Testis (tissue), 2 donors: ENCODE results near the gene TTC39A.

Experiments
- POLR2A ChIP-seq: fragments of 450-650 bp; IDR thresholded peaks from one replicate; pipeline ENCODE4 v1.6.1; 2017; ENCODE audit warnings: antibody characterized with exemption, mild to moderate bottlenecking, moderate library complexity
- TF ChIP-seq, protein P1 (sequence below), 3 experiments: fragments of 450-650 bp in 2 of 3; fragments of 200-600 bp in 1 of 3; sonication (generic) in 1 of 3; IDR thresholded peaks; one replicate each; pipeline ENCODE4 v1.5.1; 2016 to 2019; ENCODE audit warnings: antibody characterized with exemption in 3 of 3, mild to moderate bottlenecking in 2 of 3, moderate library complexity in 1 of 3

DNA sequence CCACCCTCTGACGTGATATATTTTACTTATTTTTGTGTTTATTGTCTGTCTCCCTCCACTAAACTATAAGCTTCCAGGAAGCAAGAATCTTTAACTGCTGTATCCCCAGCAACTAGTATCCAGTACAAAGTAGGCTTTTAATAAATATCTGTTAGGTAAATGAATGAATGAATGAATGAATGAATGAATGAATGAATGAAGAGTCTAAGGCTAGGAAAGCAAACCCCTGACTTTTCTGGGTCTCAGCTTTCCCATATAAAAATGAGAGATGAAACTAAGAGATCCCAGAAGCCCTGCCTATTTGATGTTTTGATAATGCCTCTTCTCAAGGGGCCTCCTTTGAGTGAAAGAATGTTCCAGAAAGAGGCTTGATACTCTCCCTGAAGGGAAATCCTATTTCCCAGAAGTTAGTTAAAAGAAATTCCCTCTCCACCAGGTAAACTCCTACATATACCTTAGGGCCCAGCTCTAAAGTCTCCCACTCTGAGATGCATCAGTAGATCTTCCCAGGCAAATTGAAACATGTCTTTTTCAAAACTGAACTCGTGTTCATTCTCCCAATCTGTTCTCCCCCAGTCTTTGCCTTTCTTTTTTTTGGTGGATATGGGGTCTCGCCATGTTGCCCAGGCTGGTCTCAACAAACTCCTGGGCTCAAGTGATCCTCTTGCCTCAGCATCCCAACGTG is 7.8 kb downstream of the TTC39A start:
- TF ChIP-seq, protein P1, sequence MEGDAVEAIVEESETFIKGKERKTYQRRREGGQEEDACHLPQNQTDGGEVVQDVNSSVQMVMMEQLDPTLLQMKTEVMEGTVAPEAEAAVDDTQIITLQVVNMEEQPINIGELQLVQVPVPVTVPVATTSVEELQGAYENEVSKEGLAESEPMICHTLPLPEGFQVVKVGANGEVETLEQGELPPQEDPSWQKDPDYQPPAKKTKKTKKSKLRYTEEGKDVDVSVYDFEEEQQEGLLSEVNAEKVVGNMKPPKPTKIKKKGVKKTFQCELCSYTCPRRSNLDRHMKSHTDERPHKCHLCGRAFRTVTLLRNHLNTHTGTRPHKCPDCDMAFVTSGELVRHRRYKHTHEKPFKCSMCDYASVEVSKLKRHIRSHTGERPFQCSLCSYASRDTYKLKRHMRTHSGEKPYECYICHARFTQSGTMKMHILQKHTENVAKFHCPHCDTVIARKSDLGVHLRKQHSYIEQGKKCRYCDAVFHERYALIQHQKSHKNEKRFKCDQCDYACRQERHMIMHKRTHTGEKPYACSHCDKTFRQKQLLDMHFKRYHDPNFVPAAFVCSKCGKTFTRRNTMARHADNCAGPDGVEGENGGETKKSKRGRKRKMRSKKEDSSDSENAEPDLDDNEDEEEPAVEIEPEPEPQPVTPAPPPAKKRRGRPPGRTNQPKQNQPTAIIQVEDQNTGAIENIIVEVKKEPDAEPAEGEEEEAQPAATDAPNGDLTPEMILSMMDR (IDR thresholded peaks at IDR 0.05), result no peak
- TF ChIP-seq POLR2A, result no peak
